ENCODE data around the gene DNAH3. TPM values are rescaled to one million over a fixed set of nuclear protein-coding genes. Genes with fewer than 3 reads are reported as not detected.

Gene DNAH3
- total and polyA plus RNA-seq, 2 experiments from 2014 or later, result 0.70 to 1.3 TPM

- TF ChIP-seq, protein P1, sequence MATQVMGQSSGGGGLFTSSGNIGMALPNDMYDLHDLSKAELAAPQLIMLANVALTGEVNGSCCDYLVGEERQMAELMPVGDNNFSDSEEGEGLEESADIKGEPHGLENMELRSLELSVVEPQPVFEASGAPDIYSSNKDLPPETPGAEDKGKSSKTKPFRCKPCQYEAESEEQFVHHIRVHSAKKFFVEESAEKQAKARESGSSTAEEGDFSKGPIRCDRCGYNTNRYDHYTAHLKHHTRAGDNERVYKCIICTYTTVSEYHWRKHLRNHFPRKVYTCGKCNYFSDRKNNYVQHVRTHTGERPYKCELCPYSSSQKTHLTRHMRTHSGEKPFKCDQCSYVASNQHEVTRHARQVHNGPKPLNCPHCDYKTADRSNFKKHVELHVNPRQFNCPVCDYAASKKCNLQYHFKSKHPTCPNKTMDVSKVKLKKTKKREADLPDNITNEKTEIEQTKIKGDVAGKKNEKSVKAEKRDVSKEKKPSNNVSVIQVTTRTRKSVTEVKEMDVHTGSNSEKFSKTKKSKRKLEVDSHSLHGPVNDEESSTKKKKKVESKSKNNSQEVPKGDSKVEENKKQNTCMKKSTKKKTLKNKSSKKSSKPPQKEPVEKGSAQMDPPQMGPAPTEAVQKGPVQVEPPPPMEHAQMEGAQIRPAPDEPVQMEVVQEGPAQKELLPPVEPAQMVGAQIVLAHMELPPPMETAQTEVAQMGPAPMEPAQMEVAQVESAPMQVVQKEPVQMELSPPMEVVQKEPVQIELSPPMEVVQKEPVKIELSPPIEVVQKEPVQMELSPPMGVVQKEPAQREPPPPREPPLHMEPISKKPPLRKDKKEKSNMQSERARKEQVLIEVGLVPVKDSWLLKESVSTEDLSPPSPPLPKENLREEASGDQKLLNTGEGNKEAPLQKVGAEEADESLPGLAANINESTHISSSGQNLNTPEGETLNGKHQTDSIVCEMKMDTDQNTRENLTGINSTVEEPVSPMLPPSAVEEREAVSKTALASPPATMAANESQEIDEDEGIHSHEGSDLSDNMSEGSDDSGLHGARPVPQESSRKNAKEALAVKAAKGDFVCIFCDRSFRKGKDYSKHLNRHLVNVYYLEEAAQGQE (IDR thresholded peaks at IDR 0.05; ENCODE audit: unreplicated experiment), result no peak
- no peak for TF ChIP-seq JUNB (IDR thresholded peaks at IDR 0.05; ENCODE audit: unreplicated experiment)
These were observed 194.3 kb downstream of the DNAH3 start (continued) for GRCh38 chr16:20956319-20956718.

GRCh38 chr16:20954574-20954973 lies 196.1 kb downstream of the DNAH3 start:
- no peaks in the 10 kb centered on the region for H3K9me2 ChIP-seq (ENCODE audit: insufficient read depth)
- TF ChIP-seq, protein P2, sequence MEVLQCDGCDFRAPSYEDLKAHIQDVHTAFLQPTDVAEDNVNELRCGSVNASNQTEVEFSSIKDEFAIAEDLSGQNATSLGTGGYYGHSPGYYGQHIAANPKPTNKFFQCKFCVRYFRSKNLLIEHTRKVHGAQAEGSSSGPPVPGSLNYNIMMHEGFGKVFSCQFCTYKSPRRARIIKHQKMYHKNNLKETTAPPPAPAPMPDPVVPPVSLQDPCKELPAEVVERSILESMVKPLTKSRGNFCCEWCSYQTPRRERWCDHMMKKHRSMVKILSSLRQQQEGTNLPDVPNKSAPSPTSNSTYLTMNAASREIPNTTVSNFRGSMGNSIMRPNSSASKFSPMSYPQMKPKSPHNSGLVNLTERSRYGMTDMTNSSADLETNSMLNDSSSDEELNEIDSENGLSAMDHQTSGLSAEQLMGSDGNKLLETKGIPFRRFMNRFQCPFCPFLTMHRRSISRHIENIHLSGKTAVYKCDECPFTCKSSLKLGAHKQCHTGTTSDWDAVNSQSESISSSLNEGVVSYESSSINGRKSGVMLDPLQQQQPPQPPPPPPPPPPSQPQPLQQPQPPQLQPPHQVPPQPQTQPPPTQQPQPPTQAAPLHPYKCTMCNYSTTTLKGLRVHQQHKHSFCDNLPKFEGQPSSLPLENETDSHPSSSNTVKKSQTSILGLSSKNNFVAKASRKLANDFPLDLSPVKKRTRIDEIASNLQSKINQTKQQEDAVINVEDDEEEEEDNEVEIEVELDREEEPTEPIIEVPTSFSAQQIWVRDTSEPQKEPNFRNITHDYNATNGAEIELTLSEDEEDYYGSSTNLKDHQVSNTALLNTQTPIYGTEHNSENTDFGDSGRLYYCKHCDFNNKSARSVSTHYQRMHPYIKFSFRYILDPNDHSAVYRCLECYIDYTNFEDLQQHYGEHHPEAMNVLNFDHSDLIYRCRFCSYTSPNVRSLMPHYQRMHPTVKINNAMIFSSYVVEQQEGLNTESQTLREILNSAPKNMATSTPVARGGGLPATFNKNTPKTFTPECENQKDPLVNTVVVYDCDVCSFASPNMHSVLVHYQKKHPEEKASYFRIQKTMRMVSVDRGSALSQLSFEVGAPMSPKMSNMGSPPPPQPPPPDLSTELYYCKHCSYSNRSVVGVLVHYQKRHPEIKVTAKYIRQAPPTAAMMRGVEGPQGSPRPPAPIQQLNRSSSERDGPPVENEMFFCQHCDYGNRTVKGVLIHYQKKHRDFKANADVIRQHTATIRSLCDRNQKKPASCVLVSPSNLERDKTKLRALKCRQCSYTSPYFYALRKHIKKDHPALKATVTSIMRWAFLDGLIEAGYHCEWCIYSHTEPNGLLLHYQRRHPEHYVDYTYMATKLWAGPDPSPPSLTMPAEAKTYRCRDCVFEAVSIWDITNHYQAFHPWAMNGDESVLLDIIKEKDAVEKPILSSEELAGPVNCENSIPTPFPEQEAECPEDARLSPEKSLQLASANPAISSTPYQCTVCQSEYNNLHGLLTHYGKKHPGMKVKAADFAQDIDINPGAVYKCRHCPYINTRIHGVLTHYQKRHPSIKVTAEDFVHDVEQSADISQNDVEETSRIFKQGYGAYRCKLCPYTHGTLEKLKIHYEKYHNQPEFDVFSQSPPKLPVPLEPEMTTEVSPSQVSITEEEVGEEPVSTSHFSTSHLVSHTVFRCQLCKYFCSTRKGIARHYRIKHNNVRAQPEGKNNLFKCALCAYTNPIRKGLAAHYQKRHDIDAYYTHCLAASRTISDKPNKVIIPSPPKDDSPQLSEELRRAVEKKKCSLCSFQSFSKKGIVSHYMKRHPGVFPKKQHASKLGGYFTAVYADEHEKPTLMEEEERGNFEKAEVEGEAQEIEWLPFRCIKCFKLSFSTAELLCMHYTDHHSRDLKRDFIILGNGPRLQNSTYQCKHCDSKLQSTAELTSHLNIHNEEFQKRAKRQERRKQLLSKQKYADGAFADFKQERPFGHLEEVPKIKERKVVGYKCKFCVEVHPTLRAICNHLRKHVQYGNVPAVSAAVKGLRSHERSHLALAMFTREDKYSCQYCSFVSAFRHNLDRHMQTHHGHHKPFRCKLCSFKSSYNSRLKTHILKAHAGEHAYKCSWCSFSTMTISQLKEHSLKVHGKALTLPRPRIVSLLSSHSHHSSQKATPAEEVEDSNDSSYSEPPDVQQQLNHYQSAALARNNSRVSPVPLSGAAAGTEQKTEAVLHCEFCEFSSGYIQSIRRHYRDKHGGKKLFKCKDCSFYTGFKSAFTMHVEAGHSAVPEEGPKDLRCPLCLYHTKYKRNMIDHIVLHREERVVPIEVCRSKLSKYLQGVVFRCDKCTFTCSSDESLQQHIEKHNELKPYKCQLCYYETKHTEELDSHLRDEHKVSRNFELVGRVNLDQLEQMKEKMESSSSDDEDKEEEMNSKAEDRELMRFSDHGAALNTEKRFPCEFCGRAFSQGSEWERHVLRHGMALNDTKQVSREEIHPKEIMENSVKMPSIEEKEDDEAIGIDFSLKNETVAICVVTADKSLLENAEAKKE (CRISPR knock-in tag; IDR thresholded peaks at IDR 0.05), result no peak
- TF ChIP-seq POLR2AphosphoS5 (IDR thresholded peaks at IDR 0.05; ENCODE audit: low read depth) (no peak), ZNF114 (CRISPR knock-in tag; IDR thresholded peaks at IDR 0.05) (no peak)
- TF ChIP-seq, protein P1 (IDR thresholded peaks at IDR 0.05; ENCODE audit: unreplicated experiment), result no peak
- no peak overlapping the region for H3K27ac Mint-ChIP-seq
- ATAC-seq (no peak), DNase-seq (ENCODE audit: low spot score) (no peak)
- no peak overlapping the region for H3K4me3 Mint-ChIP-seq
- no peaks in the 10 kb centered on the region for H3K36me3 ChIP-seq (ENCODE audit: insufficient read depth)
- no peaks in the 10 kb centered on the region for H3K36me3 Mint-ChIP-seq (ENCODE audit: low read depth)
- no peak overlapping the region for H3K27ac ChIP-seq (ENCODE audit: low read depth)
- H3K4me1 Mint-ChIP-seq, result peaks cover 6% of the 10 kb centered on the region; the same call in 2 of the 3 replicates
- no peaks in the 10 kb centered on the region for H3F3A ChIP-seq (replicated peaks; ENCODE audit: low read depth)
- no peaks in the 10 kb centered on the region for H3K79me2 ChIP-seq (replicated peaks; ENCODE audit: insufficient read depth)
- H3K9me3 Mint-ChIP-seq, result no peaks in the 10 kb centered on the region; the same call in 2 of the 3 replicates
- peaks cover 7% of the 10 kb centered on the region for H3K27me3 Mint-ChIP-seq (ENCODE audit: insufficient read depth, low read depth, poor library complexity)
- H3K27me3 ChIP-seq (ENCODE audit: insufficient read depth), result no peaks in the 10 kb centered on the region
- no peaks in the 10 kb centered on the region for H3K4me1 ChIP-seq (ENCODE audit: insufficient read depth)
- no peaks in the 10 kb centered on the region for H4K20me1 ChIP-seq (replicated peaks; ENCODE audit: insufficient read depth)
- H2AFZ ChIP-seq, result no peak overlapping the region
- no peak overlapping the region for H3K4me2 ChIP-seq
- no peak overlapping the region for H3K4me3 ChIP-seq

Data from GM23338 (cell line).